DLD1 (cell line): ENCODE data around the gene GTF2H3.

ENCODE experiments used
- in situ Hi-C: cut with HindIII; loops from 2 replicates; pipeline ENCODE4 v1.10.0; 2017; ENCODE audit warnings: low sequenced_read_pairs

The GTF2H3 gene

GRCh38 chr12:123705935-123706334 lies 72.3 kb downstream of the GTF2H3 start:
- in situ Hi-C loops: no loop called here

GRCh38 chr12:123707466-123707865 lies 73.8 kb downstream of the GTF2H3 start:
- in situ Hi-C loops: no loop called here
